HEK293T (cell line): ENCODE measurements around the gene ATP8A2.

Experiments used
- CTCF ChIA-PET: fragments of 350-600 bp; formaldehyde crosslinking; extraction: SDS; loops from one replicate; lab custom pipeline; 2021; ENCODE audit warnings: antibody characterized with exemption, inconsistent platforms; lab: Yijun Ruan, JAX
- POLR2A ChIA-PET: fragments of 350-600 bp; formaldehyde crosslinking; extraction: SDS; loops from one replicate; lab custom pipeline; 2020; ENCODE audit warnings: antibody characterized with exemption, inconsistent platforms; lab: Yijun Ruan, JAX
- DNase-seq: peaks from one replicate; pipeline ENCODE4 v3.0.0; 2012; ENCODE audit warnings: mixed read lengths; ENCODE audit errors: extremely low spot score
- ARNT ChIP-seq: fragments of 450-650 bp; IDR thresholded peaks from 2 replicates; pipeline ENCODE4 v1.6.1; 2017; ENCODE audit warnings: mild to moderate bottlenecking
- BHLHE40 ChIP-seq: fragments of 450-650 bp; IDR thresholded peaks from 2 replicates; pipeline ENCODE4 v1.6.1; 2016; ENCODE audit warnings: mild to moderate bottlenecking, moderate library complexity, borderline replicate concordance
- CTBP1 ChIP-seq: fragments of 450-650 bp; IDR thresholded peaks from 2 replicates; pipeline ENCODE4 v1.6.1; 2016; ENCODE audit warnings: borderline replicate concordance
- ELF4 ChIP-seq: fragments of 450-650 bp; IDR thresholded peaks from 2 replicates; pipeline ENCODE4 v1.6.1; 2017; ENCODE audit warnings: antibody characterized with exemption
- FOXA1 ChIP-seq: fragments of 450-650 bp; IDR thresholded peaks from 2 replicates; pipeline ENCODE4 v1.6.1; 2016; ENCODE audit warnings: mild to moderate bottlenecking
- FOXK2 ChIP-seq: fragments of 450-650 bp; IDR thresholded peaks from 2 replicates; pipeline ENCODE4 v1.6.1; 2016; ENCODE audit warnings: mild to moderate bottlenecking
- FOXM1 ChIP-seq: fragments of 450-650 bp; IDR thresholded peaks from 2 replicates; pipeline ENCODE4 v1.6.1; 2017; ENCODE audit warnings: mild to moderate bottlenecking, borderline replicate concordance
- HDGF ChIP-seq: fragments of 450-650 bp; IDR thresholded peaks from 2 replicates; pipeline ENCODE4 v1.6.1; 2017; ENCODE audit warnings: antibody characterized with exemption, borderline replicate concordance
- L3MBTL2 ChIP-seq: fragments of 450-650 bp; conservative IDR thresholded peaks from 2 replicates; pipeline ENCODE4 v1.6.1; 2016; ENCODE audit warnings: mild to moderate bottlenecking
- LEF1 ChIP-seq: fragments of 450-650 bp; IDR thresholded peaks from 2 replicates; pipeline ENCODE4 v1.6.1; 2017; ENCODE audit warnings: mild to moderate bottlenecking, borderline replicate concordance
- NFRKB ChIP-seq: fragments of 450-650 bp; IDR thresholded peaks from 2 replicates; pipeline ENCODE4 v1.6.1; 2016; ENCODE audit warnings: mild to moderate bottlenecking, moderate library complexity
- SP1 ChIP-seq: fragments of 450-650 bp; IDR thresholded peaks from 2 replicates; pipeline ENCODE4 v1.6.1; 2017
- SUZ12 ChIP-seq: fragments of 450-650 bp; IDR thresholded peaks from 2 replicates; pipeline ENCODE4 v1.6.1; 2016; ENCODE audit warnings: mild to moderate bottlenecking
- TARDBP ChIP-seq: fragments of 450-650 bp; IDR thresholded peaks from 2 replicates; pipeline ENCODE4 v1.6.1; 2016
- ZNF384 ChIP-seq: fragments of 450-650 bp; IDR thresholded peaks from 2 replicates; pipeline ENCODE4 v1.6.1; 2016
- TF ChIP-seq, protein P1 (sequence below): fragments of 450-650 bp; IDR thresholded peaks from 2 replicates; pipeline ENCODE4 v1.6.1; 2016

Gene ATP8A2

DNA sequence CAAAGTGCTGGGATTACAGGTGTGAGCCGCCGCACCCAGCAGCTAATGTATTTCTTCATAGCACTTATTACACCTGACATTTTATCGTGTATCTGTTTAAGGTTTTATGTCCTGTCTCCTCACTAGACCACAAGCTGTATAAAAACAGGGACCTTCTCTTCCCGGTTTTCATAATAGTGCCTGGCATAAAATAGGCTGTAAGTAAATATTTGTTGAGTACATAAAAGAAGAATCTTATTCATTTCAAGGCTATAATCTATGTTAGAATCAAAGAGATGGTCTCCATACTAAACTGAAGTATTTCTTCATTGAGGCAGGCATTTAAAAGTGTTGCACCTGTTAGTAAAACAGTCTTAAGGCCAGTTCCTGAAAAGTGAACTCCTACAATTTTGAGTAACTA, 486.1 kb downstream of the ATP8A2 start:
- ChIA-PET POLR2A (no interaction called here), CTCF (interaction anchor here (0.8 kb wide), 1 partner anchor 283 kb away, joined by 3 read pairs; no protein-coding TSS in a partner anchor)
- TF ChIP-seq ELF4, result no peak
- no peak for TF ChIP-seq FOXM1
- TF ChIP-seq, protein P1, sequence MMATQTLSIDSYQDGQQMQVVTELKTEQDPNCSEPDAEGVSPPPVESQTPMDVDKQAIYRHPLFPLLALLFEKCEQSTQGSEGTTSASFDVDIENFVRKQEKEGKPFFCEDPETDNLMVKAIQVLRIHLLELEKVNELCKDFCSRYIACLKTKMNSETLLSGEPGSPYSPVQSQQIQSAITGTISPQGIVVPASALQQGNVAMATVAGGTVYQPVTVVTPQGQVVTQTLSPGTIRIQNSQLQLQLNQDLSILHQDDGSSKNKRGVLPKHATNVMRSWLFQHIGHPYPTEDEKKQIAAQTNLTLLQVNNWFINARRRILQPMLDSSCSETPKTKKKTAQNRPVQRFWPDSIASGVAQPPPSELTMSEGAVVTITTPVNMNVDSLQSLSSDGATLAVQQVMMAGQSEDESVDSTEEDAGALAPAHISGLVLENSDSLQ, result no peak
- TF ChIP-seq BHLHE40, result no peak
- no peak for TF ChIP-seq SUZ12
- TF ChIP-seq NFRKB, result no peak
- TF ChIP-seq TARDBP, result no peak
- TF ChIP-seq FOXK2, result no peak
- no peak for DNase-seq

DNA sequence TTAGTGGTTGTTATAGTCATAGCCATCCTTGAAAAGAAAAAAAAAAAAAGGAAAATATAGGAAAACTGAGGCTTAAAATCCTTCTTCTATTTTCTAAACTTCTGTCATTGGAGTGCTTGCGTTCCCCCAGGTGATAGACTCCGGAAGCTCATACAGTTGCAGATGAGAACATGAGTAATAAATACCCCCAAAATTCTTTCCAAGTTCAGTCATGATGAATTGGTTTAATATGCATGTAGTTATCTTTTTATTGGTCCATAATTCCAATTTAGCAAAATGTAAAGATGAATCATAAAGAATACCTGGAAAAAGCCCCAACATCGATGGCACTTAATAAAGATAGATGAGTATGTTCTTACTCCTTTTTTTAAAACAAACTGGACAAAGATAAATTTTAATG, 487.8 kb downstream of the ATP8A2 start:
- POLR2A ChIA-PET, result no interaction called here
- TF ChIP-seq FOXM1 (no peak), FOXK2 (no peak), CTBP1 (no peak), ARNT (no peak), BHLHE40 (no peak), TARDBP (no peak), L3MBTL2 (no peak), LEF1 (no peak), HDGF (no peak), SUZ12 (no peak), NFRKB (no peak), ZNF384 (no peak), ELF4 (no peak), SP1 (no peak), FOXA1 (no peak)
- TF ChIP-seq, protein P1, result no peak

DNA sequence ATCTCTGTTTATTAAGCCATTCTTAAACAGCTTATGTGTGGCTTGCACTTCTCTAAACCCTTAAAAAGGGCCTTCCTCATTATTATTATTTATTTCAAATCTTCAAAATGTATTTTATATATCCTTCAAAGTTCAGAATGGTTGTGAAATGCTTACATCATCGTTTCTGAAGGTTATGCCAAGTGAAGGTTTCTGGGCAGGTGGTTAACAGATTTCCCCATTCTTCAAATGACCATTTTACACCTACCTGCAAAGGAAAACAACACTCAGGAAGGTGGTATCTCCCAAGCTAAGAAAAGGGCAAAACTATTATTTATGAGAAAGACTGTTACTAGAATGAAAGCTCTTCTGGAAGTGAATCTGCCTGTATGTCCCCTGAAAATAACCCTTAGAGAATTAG, 488.5 kb downstream of the ATP8A2 start:
- no peak for DNase-seq
- TF ChIP-seq FOXK2 (no peak), ZNF384 (no peak), L3MBTL2 (no peak)
- ChIA-PET CTCF (interaction anchor here (0.6 kb wide), 1 partner anchor 25 kb away, joined by 3 read pairs; no protein-coding TSS in a partner anchor), POLR2A (no interaction called here)

More for the DNA sequence above, 487.8 kb downstream of the ATP8A2 start:
- CTCF ChIA-PET, result no interaction called here
- no peak for DNase-seq

DNA sequence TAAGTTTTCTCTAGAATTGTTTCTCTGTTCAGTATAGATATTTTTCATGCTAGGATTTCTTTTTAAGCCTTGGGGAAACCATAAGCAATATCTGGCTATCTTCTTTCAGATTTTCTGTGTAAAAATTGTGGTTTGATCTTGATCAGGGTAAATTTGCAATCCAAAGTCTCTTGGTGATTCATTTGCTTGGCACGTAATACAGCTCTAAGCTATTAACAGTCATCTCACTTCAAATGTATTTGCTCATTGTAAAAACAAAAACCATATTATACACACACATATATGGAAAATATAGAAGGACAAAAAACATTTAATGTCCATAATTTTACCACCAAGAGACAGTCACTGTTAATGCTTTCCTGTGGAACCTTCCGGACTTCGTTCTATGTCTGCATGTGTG, 489.1 kb downstream of the ATP8A2 start:
- POLR2A ChIA-PET, result no interaction called here
- CTCF ChIA-PET, result no interaction called here
- no peak for DNase-seq
- TF ChIP-seq ZNF384, result no peak
- TF ChIP-seq ARNT, result no peak
- no peak for TF ChIP-seq CTBP1
- no peak for TF ChIP-seq BHLHE40
- TF ChIP-seq, protein P1, result no peak
- TF ChIP-seq HDGF, result no peak
- no peak for TF ChIP-seq ELF4
- TF ChIP-seq NFRKB, result no peak

DNA sequence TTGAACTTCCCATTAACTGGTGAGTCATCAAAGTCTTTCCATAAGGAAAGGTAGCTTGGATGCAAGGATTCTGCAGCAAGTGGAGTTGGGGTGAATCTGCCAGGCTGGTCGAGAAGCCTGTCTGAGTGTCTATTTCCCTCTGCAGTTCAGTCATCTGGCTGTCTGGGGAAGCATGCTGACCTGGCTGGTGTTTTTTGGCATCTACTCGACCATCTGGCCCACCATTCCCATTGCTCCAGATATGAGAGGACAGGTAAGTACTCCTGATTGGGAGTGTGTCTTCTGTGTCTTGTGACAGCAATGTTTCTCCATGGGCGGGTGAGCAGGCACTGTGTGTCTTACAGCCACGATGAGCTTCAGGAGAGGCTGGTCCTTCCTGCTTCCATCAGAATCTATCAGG, 490.4 kb downstream of the ATP8A2 start:
- POLR2A ChIA-PET, result no interaction called here
- CTCF ChIA-PET, result interaction anchor here (0.7 to 0.9 kb wide), 2 partner anchors 26 to 1386 kb away, joined by 3 read pairs; no protein-coding TSS in a partner anchor
- TF ChIP-seq ELF4 (no peak), SUZ12 (no peak), SP1 (no peak), TARDBP (no peak), ZNF384 (no peak)
- no peak for DNase-seq

DNA sequence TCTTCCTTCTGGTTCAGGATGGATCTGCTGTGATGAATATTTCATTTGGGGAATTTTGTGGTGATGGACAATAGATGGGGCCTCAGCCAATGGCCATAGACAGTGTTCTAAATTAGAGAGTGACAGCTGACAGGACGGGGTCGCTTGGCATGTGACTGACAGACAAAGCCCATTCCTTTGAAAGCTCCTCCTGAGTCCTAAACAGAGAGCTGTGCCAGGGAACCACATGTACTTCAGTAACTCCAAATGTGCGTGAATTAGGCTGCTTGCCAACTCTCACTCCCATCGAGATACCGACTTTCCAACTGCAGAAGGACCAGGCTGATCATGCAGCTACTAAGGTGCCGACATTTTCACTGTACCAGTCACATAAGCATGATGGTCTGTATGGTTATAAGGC, 492.3 kb downstream of the ATP8A2 start:
- CTCF ChIA-PET, result no interaction called here
- no peak for TF ChIP-seq ARNT
- no peak for TF ChIP-seq BHLHE40
- no peak for TF ChIP-seq NFRKB
- TF ChIP-seq SUZ12, result no peak
- no peak for TF ChIP-seq ELF4
- TF ChIP-seq HDGF, result no peak
- TF ChIP-seq FOXA1, result no peak
- TF ChIP-seq ZNF384, result no peak
- no peak for TF ChIP-seq LEF1
- POLR2A ChIA-PET, result no interaction called here
- DNase-seq, result no peak

DNA sequence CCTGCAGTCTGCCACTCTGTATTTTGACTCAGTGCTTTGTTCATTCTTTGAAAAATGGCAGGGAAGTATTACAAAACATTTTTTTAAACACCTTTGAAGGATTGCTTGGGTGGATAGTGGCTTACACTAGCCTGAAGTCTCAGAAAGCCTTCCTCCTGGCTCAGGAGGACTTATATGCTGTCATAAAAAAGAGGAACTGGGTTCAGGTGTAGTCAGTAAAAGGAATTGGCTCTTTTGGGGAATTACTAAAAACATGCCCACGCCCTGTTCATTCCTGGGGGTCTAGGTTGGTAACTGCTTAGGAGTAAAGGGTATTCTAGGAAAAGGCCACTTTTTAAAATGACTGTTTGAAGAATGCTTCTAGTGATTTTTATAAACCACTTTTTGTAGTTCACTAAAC, 493.2 kb downstream of the ATP8A2 start:
- CTCF ChIA-PET, result no interaction called here
- POLR2A ChIA-PET, result no interaction called here
- no peak for DNase-seq
- no peak for TF ChIP-seq ELF4

DNA sequence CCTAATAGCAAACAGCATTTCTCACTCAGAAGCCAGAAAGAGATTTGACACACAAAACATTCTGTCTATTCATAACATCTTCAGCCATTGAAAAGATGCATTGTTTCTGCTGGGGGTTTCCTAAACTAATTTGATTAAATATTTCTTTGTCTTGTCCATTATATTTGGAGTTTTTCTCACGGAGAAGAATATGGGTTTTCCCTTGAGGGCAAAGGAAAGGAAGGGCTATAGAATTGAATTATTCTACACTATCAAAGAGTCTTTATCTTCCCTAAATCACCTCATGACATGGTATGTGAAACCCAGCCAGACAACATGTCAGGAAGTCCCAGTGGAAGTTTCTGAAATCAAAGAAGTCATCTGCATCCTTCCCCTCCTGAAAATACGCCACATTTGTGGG, 493.6 kb downstream of the ATP8A2 start:
- TF ChIP-seq SP1 (no peak), SUZ12 (no peak), ARNT (no peak)
- CTCF ChIA-PET, result no interaction called here
- no peak for DNase-seq
- POLR2A ChIA-PET, result no interaction called here
